Measurements from ENCODE around the gene DTYMK. TPM values are rescaled to one million over a fixed set of nuclear protein-coding genes. Genes with fewer than 3 reads are reported as not detected.

DTYMK gene
- total RNA-seq, 1 experiment from 2014 or later, result 155 TPM

DNA sequence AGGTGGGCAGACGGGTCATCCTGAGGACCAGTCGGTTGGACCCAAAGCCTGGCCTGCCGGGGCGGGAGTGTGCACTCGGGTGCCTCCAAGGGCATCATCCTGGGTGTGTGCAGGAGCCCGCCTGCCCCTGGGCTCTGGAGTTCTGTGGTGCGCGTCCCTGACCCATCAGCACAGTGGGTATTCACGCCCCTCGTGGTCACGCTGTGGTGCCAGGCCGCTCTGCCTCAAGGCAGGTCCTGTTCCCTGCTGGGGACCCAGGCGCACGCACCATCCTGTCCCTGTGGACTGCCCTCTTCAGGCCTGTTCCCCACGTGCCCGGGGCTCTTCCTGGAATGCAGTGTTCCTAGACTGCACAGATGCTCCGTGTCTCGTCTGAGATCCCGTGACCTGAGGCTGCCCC, 33.5 kb upstream of the DTYMK start:
- BruUV-seq (replicated peaks), result no TSS peak
- POLR2A ChIA-PET (ENCODE audit: unreplicated experiment), result no interaction called here
- DNase-seq (no peak), ATAC-seq (no peak)
- Histone ChIP-seq H3K36me3 (ENCODE audit: low read depth, low read length) (peaks cover 21% of the 10 kb centered on the region), H3K27ac (ENCODE audit: low read length) (no peak overlapping the region), H4K20me1 (ENCODE audit: low read length) (no peaks in the 10 kb centered on the region), H3K9ac (ENCODE audit: low read length) (no peak overlapping the region), H3K79me2 (ENCODE audit: low read length) (no peaks in the 10 kb centered on the region), H3K4me2 (ENCODE audit: low read length) (no peak overlapping the region), H3K9me3 (ENCODE audit: low read length) (no peaks in the 10 kb centered on the region), H3K9me2 (replicated peaks; ENCODE audit: low read length) (no peaks in the 10 kb centered on the region), H2AFZ (ENCODE audit: low read length) (no peak overlapping the region), H3K4me1 (ENCODE audit: insufficient read depth, low read length) (no peaks in the 10 kb centered on the region), H3K27me3 (ENCODE audit: low read length) (no peaks in the 10 kb centered on the region), H3F3A (ENCODE audit: low read length, unreplicated experiment) (no peaks in the 10 kb centered on the region), H3K4me3 (ENCODE audit: low read length) (no peak overlapping the region)
- intact Hi-C loops (cut with micrococcal nuclease), result no loop called here
- TF ChIP-seq CTCF (conservative IDR thresholded peaks at IDR 0.05; ENCODE audit: low read depth, low read length), result no peak
- no peak for TF ChIP-seq EZH2phosphoT487 (IDR thresholded peaks at IDR 0.05; ENCODE audit: borderline replicate concordance, low read length)
- TF ChIP-seq EZH2 (IDR thresholded peaks at IDR 0.05; ENCODE audit: low read length, unreplicated experiment), result no peak
- CTCF ChIA-PET, result no interaction called here

GRCh38 chr2:241719093-241719492, 32.5 kb upstream of the DTYMK start:
- H3K4me3 ChIP-seq (ENCODE audit: low read length), result no peak overlapping the region
- H3K9ac ChIP-seq (ENCODE audit: low read length), result no peak overlapping the region
- H3K27ac ChIP-seq (ENCODE audit: low read length), result no peak overlapping the region
- ATAC-seq (no peak), DNase-seq (no peak)
- no peaks in the 10 kb centered on the region for H3K27me3 ChIP-seq (ENCODE audit: low read length)
- TF ChIP-seq EZH2 (IDR thresholded peaks at IDR 0.05; ENCODE audit: low read length, unreplicated experiment) (no peak), CTCF (conservative IDR thresholded peaks at IDR 0.05; ENCODE audit: low read depth, low read length) (no peak), EZH2phosphoT487 (IDR thresholded peaks at IDR 0.05; ENCODE audit: borderline replicate concordance, low read length) (no peak)
- H3K4me2 ChIP-seq (ENCODE audit: low read length), result no peak overlapping the region
- H3K4me1 ChIP-seq (ENCODE audit: insufficient read depth, low read length), result no peaks in the 10 kb centered on the region
- no peaks in the 10 kb centered on the region for H3K9me2 ChIP-seq (replicated peaks; ENCODE audit: low read length)
- no peaks in the 10 kb centered on the region for H3K9me3 ChIP-seq (ENCODE audit: low read length)
- H3K79me2 ChIP-seq (ENCODE audit: low read length), result no peaks in the 10 kb centered on the region
- no peak overlapping the region for H2AFZ ChIP-seq (ENCODE audit: low read length)
- no peaks in the 10 kb centered on the region for H3F3A ChIP-seq (ENCODE audit: low read length, unreplicated experiment)
- no TSS peak for BruUV-seq (replicated peaks)
- peaks cover 21% of the 10 kb centered on the region for H3K36me3 ChIP-seq (ENCODE audit: low read depth, low read length)
- ChIA-PET POLR2A (ENCODE audit: unreplicated experiment) (no interaction called here), CTCF (no interaction called here)
- no peaks in the 10 kb centered on the region for H4K20me1 ChIP-seq (ENCODE audit: low read length)
- intact Hi-C loops (cut with micrococcal nuclease), result no loop called here

GRCh38 chr2:241708879-241709278, 22.3 kb upstream of the DTYMK start:
- Histone ChIP-seq H3K4me1 (ENCODE audit: insufficient read depth, low read length) (no peaks in the 10 kb centered on the region), H3K79me2 (ENCODE audit: low read length) (peaks cover 7% of the 10 kb centered on the region), H3K4me2 (ENCODE audit: low read length) (no peak overlapping the region), H3K27ac (ENCODE audit: low read length) (no peak overlapping the region), H4K20me1 (ENCODE audit: low read length) (no peaks in the 10 kb centered on the region), H3F3A (ENCODE audit: low read length, unreplicated experiment) (no peaks in the 10 kb centered on the region), H3K9ac (ENCODE audit: low read length) (no peak overlapping the region), H3K9me2 (replicated peaks; ENCODE audit: low read length) (no peaks in the 10 kb centered on the region), H3K36me3 (ENCODE audit: low read depth, low read length) (peaks cover 33% of the 10 kb centered on the region), H3K9me3 (ENCODE audit: low read length) (no peaks in the 10 kb centered on the region), H3K4me3 (ENCODE audit: low read length) (no peak overlapping the region), H3K27me3 (ENCODE audit: low read length) (no peaks in the 10 kb centered on the region), H2AFZ (ENCODE audit: low read length) (no peak overlapping the region)
- BruUV-seq (replicated peaks), result no TSS peak
- no peak for ATAC-seq
- POLR2A ChIA-PET (ENCODE audit: unreplicated experiment), result no interaction called here
- intact Hi-C loops (cut with micrococcal nuclease), result no loop called here
- TF ChIP-seq CTCF (conservative IDR thresholded peaks at IDR 0.05; ENCODE audit: low read depth, low read length) (no peak), EZH2 (IDR thresholded peaks at IDR 0.05; ENCODE audit: low read length, unreplicated experiment) (no peak), EZH2phosphoT487 (IDR thresholded peaks at IDR 0.05; ENCODE audit: borderline replicate concordance, low read length) (no peak)
- CTCF ChIA-PET, result no interaction called here
- no peak for DNase-seq

Measured in PC-3 (cell line).